Hepatocyte (in vitro differentiated cells): ENCODE results near the gene DOCK3. TPM values are rescaled to one million over a fixed set of nuclear protein-coding genes. Genes with fewer than 3 reads are reported as not detected.

Source experiments
- DNase-seq: peaks from one replicate; pipeline ENCODE4 v3.0.0-alpha.2; 2016; ENCODE audit warnings: low spot score
- H2AFZ ChIP-seq: fragments of 200-600 bp; sonication (generic); 2 replicates; pipeline ENCODE4 v1.6.0; 2016; ENCODE audit warnings: antibody characterized with exemption, mild to moderate bottlenecking
- H3K27ac ChIP-seq: fragments of 200-600 bp; sonication (generic); 2 replicates; pipeline ENCODE4 v1.5.1; 2016; ENCODE audit warnings: mild to moderate bottlenecking
- H3K27me3 ChIP-seq: fragments of 200-600 bp; sonication (generic); 2 replicates; pipeline ENCODE4 v1.6.1; 2016
- H3K36me3 ChIP-seq: fragments of 200-600 bp; sonication (generic); replicated peaks from 2 replicates; pipeline ENCODE4 v1.5.1; 2016; ENCODE audit warnings: low read depth; ENCODE audit not compliant: insufficient read depth
- H3K4me1 ChIP-seq: fragments of 200-600 bp; sonication (generic); 2 replicates; pipeline ENCODE4 v1.5.1; 2016; ENCODE audit warnings: mild to moderate bottlenecking, moderate library complexity; ENCODE audit not compliant: insufficient read depth
- H3K4me2 ChIP-seq: fragments of 200-600 bp; sonication (generic); 2 replicates; pipeline ENCODE4 v1.6.0; 2016
- H3K4me3 ChIP-seq: fragments of 200-600 bp; sonication (generic); 2 replicates; pipeline ENCODE4 v1.5.1; 2016; ENCODE audit warnings: mild to moderate bottlenecking
- H3K79me2 ChIP-seq: fragments of 200-600 bp; sonication (generic); 2 replicates; pipeline ENCODE4 v1.6.0; 2017; ENCODE audit warnings: mild to moderate bottlenecking
- H3K9me2 ChIP-seq: fragments of 200-600 bp; sonication (generic); replicated peaks from 2 replicates; pipeline ENCODE4 v1.6.0; 2017; ENCODE audit warnings: mild to moderate bottlenecking; ENCODE audit not compliant: insufficient read depth
- H3K9me3 ChIP-seq: fragments of 200-600 bp; sonication (generic); 2 replicates; pipeline ENCODE4 v1.5.1; 2016; ENCODE audit warnings: low read depth, mild to moderate bottlenecking
- H4K20me1 ChIP-seq: fragments of 200-600 bp; sonication (generic); 2 replicates; pipeline ENCODE4 v1.6.0; 2016; ENCODE audit warnings: mild to moderate bottlenecking; ENCODE audit not compliant: insufficient read depth, poor library complexity, severe bottlenecking
- CTCF ChIP-seq: fragments of 200-600 bp; sonication (generic); IDR thresholded peaks from 2 replicates; pipeline ENCODE4 v1.5.1; 2016; ENCODE audit warnings: antibody characterized with exemption, mild to moderate bottlenecking; ENCODE audit not compliant: poor library complexity
- EZH2 ChIP-seq: fragments of 200-600 bp; sonication (generic); IDR thresholded peaks from 2 replicates; pipeline ENCODE4 v1.6.1; 2016; ENCODE audit warnings: antibody characterized with exemption, mild to moderate bottlenecking, borderline replicate concordance
- EZH2phosphoT487 ChIP-seq: fragments of 200-600 bp; sonication (generic); IDR thresholded peaks from one replicate; pipeline ENCODE4 v1.6.1; 2018; ENCODE audit warnings: antibody characterized with exemption, mild to moderate bottlenecking, low read depth, moderate library complexity; ENCODE audit not compliant: unreplicated experiment, severe bottlenecking
- WGBS: methylation state at CpG from one replicate; pipeline ENCODE4 v1.1.6; 2016; ENCODE audit warnings: low lambda C conversion rate; ENCODE audit errors: missing lambda C conversion rate; 5-methylcytosine and 5-hydroxymethylcytosine counted together
- polyA plus RNA-seq: library from polyadenylated mRNA; unstranded; fragments of >200 nt; fragmentation: Nextera tagmentation; extraction: Ambion mirVana; gene quantifications from 2 replicates; pipeline ENCODE4 v1.2.1, GENCODE V29; 2016
- total RNA-seq: library from RNA; depleted of rRNA; stranded (reverse); fragments of >200 nt; gene quantifications from 2 replicates; pipeline ENCODE4 v1.2.3, GENCODE V29; 2014

The DOCK3 gene
- total and polyA plus RNA-seq, 2 experiments from 2014 or later, result 0.77 to 1.6 TPM

- Histone ChIP-seq H3K36me3 (no peaks in the 10 kb centered on the region), H4K20me1 (no peaks in the 10 kb centered on the region), H3K9me3 (no peaks in the 10 kb centered on the region), H3K9me2 (no peaks in the 10 kb centered on the region), H2AFZ (no peak overlapping the region), H3K4me3 (no peak overlapping the region), H3K4me2 (no peak overlapping the region), H3K27ac (no peak overlapping the region), H3K27me3 (no peaks in the 10 kb centered on the region), H3K4me1 (peaks cover 6% of the 10 kb centered on the region), H3K79me2 (peaks cover 15% of the 10 kb centered on the region)
- no peak for DNase-seq
- 89% methylated on average over 8 of the region's 8 CpGs for WGBS
- TF ChIP-seq EZH2phosphoT487, result no peak
- TF ChIP-seq EZH2, result no peak
- TF ChIP-seq CTCF, result no peak
Observed at GRCh38 chr3:51379301-51379700, 704.6 kb downstream of the DOCK3 start.

GRCh38 chr3:51379746-51380455, 705.2 kb downstream of the DOCK3 start:
- DNase-seq, result no peak
- Histone ChIP-seq H3K4me2 (no peak overlapping the region), H3K9me2 (no peaks in the 10 kb centered on the region), H3K4me1 (peaks cover 6% of the 10 kb centered on the region), H2AFZ (no peak overlapping the region), H4K20me1 (no peaks in the 10 kb centered on the region), H3K27me3 (no peaks in the 10 kb centered on the region), H3K79me2 (peaks cover 17% of the 10 kb centered on the region), H3K36me3 (no peaks in the 10 kb centered on the region), H3K4me3 (no peak overlapping the region), H3K27ac (no peak overlapping the region), H3K9me3 (no peaks in the 10 kb centered on the region)
- 90% methylated on average over 8 of the region's 8 CpGs for WGBS
- TF ChIP-seq EZH2 (no peak), CTCF (no peak), EZH2phosphoT487 (no peak)

GRCh38 chr3:51380601-51381332, 706.0 kb downstream of the DOCK3 start:
- TF ChIP-seq EZH2phosphoT487 (no peak), EZH2 (no peak), CTCF (no peak)
- Histone ChIP-seq H3K4me1 (peaks cover 6% of the 10 kb centered on the region), H3K9me2 (no peaks in the 10 kb centered on the region), H3K36me3 (no peaks in the 10 kb centered on the region), H3K27ac (no peak overlapping the region), H3K4me3 (no peak overlapping the region), H2AFZ (no peak overlapping the region), H3K4me2 (no peak overlapping the region), H3K27me3 (no peaks in the 10 kb centered on the region), H3K9me3 (no peaks in the 10 kb centered on the region), H4K20me1 (no peaks in the 10 kb centered on the region), H3K79me2 (peaks cover 22% of the 10 kb centered on the region)
- 96% methylated on average over 15 of the region's 15 CpGs for WGBS
- no peak for DNase-seq
